OCI-LY1 (cell line): Measurements from ENCODE around the gene HUNK.

Source experiments
- H2AFZ ChIP-seq: fragments of 200-600 bp; sonication (generic), shearing (Covaris generic); 2 replicates; pipeline ENCODE4 v1.6.0; 2014; ENCODE audit warnings: antibody characterized with exemption, mild to moderate bottlenecking, low read length
- H3F3A ChIP-seq: fragments of 200-600 bp; sonication (generic), shearing (Covaris generic); 2 replicates; pipeline ENCODE4 v1.6.0; 2014; ENCODE audit warnings: mild to moderate bottlenecking, antibody characterized with exemption, low read length, moderate library complexity; ENCODE audit not compliant: insufficient read depth
- H3K27ac ChIP-seq: fragments of 200-600 bp; sonication (generic); 2 replicates; pipeline ENCODE4 v1.5.1; 2014; ENCODE audit warnings: low read length, mixed run types, mild to moderate bottlenecking, low read depth; ENCODE audit not compliant: poor library complexity, severe bottlenecking
- H3K27me3 ChIP-seq: fragments of 200-600 bp; sonication (generic); 2 replicates; pipeline ENCODE4 v1.6.0; 2014; ENCODE audit warnings: antibody characterized with exemption, mild to moderate bottlenecking, low read length, moderate library complexity; ENCODE audit not compliant: insufficient read depth
- H3K36me3 ChIP-seq: fragments of 200-600 bp; sonication (generic); 2 replicates; pipeline ENCODE4 v1.6.1; 2014; ENCODE audit warnings: mild to moderate bottlenecking, antibody characterized with exemption, low read length, moderate library complexity, mixed read lengths; ENCODE audit not compliant: insufficient read depth
- H3K4me1 ChIP-seq: fragments of 200-600 bp; sonication (generic); 2 replicates; pipeline ENCODE4 v1.5.1; 2014; ENCODE audit warnings: mild to moderate bottlenecking, low read length, moderate library complexity; ENCODE audit not compliant: insufficient read depth, severe bottlenecking
- H3K4me2 ChIP-seq: fragments of 200-600 bp; sonication (generic), shearing (Covaris generic); 2 replicates; pipeline ENCODE4 v1.6.1; 2014; ENCODE audit warnings: low read length
- H3K4me3 ChIP-seq: fragments of 200-600 bp; sonication (generic); 2 replicates; pipeline ENCODE4 v1.5.1; 2014; ENCODE audit warnings: low read length, low read depth, mild to moderate bottlenecking, mixed read lengths; ENCODE audit not compliant: poor library complexity, severe bottlenecking
- H3K79me2 ChIP-seq: fragments of 200-600 bp; shearing (Covaris generic); 2 replicates; pipeline ENCODE4 v1.6.1; 2016; ENCODE audit warnings: mixed run types, low read length, mixed read lengths; ENCODE audit not compliant: insufficient read depth
- H3K9ac ChIP-seq: fragments of 200-600 bp; sonication (generic), shearing (Covaris generic); 2 replicates; pipeline ENCODE4 v1.6.1; 2014; ENCODE audit warnings: mild to moderate bottlenecking, low read length, mixed read lengths
- H3K9me2 ChIP-seq: fragments of 200-600 bp; sonication (generic), shearing (Covaris generic); 2 replicates; pipeline ENCODE4 v1.6.1; 2014; ENCODE audit warnings: low read depth, mild to moderate bottlenecking, low read length, mixed read lengths
- H3K9me3 ChIP-seq: fragments of 200-600 bp; shearing (Covaris generic); 2 replicates; pipeline ENCODE4 v1.6.1; 2014; ENCODE audit warnings: low read length, mixed read lengths
- H4K20me1 ChIP-seq: fragments of 200-600 bp; sonication (generic), shearing (Covaris generic); 2 replicates; pipeline ENCODE4 v1.6.0; 2016; ENCODE audit warnings: mild to moderate bottlenecking, low read length; ENCODE audit not compliant: insufficient read depth
- EZH2 ChIP-seq: fragments of 200-600 bp; sonication (generic), shearing (Covaris generic); IDR thresholded peaks from 2 replicates; pipeline ENCODE4 v1.8.0; 2017; ENCODE audit warnings: borderline replicate concordance, mixed run types, mild to moderate bottlenecking, antibody characterized with exemption, low read length, moderate library complexity, mixed read lengths
- TF ChIP-seq, protein P1 (sequence below): fragments of 200-600 bp; sonication (generic), shearing (Covaris generic); IDR thresholded peaks from 2 replicates; pipeline ENCODE4 v1.5.1; 2017; ENCODE audit warnings: mild to moderate bottlenecking, antibody characterized with exemption, low read length, moderate library complexity, mixed read lengths

Gene HUNK

DNA sequence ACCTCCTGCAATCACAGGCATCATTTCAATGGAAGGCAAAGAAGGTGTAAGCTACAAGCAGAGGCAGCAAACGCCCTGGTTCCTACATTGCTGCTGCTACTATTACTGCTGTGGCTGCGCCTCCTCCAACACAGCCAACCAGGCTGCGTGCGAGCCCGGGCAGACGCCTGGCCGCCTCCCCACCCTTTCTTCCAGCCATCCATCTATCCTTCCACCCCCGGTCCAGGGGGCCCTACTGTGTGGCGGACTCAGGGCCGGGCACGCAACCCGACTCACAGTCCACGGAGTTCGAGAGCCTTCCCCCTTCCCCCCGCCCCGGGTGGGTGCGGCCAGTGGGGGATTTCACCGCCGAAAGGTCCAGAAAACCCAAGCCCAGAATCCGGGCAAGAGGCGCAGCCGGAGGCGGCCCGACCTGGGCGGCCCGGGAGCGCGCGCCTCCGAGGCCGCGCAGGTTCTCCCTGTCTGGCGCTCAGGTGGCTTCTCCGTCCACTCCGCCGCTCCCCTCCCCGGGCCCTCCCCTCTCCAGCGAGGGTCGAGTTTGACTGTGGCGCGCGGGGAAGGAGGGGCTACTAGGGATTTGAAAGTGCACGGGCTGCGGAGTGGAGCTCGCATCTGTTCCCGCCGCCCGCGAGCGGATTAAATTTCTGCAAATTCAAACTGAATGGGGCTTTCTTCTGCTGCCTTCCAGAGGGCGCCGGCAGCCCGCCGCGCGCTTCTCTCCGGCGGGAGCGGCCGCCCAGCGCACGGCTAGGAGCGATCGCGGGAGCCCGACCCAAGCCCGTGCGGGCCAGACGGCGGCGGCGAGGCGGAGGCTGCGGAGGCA, at the start of gene HUNK:
TSS of gene HUNK (plus strand) at position 569 of the 823 bp plus-strand sequence. CDS start 655 bp downstream, outside the sequence.
- no peaks in the 10 kb centered on the region for H3K36me3 ChIP-seq
- H3K9me2 ChIP-seq = no peaks in the 10 kb centered on the region
- no peak for TF ChIP-seq EZH2
- H4K20me1 ChIP-seq = no peaks in the 10 kb centered on the region
- no peak within 1 kb of the TSS for H3K27ac ChIP-seq
- peaks cover 4% of the 10 kb centered on the region; the same call in 1 of the 2 replicates for H3K27me3 ChIP-seq
- no peak within 1 kb of the TSS for H2AFZ ChIP-seq
- no peaks in the 10 kb centered on the region for H3F3A ChIP-seq
- H3K4me3 ChIP-seq = peak within 1 kb of the TSS; percentile 36
- H3K9me3 ChIP-seq = no peaks in the 10 kb centered on the region
- H3K4me2 ChIP-seq = peak within 1 kb of the TSS; percentile 43
- no peaks in the 10 kb centered on the region for H3K4me1 ChIP-seq
- H3K9ac ChIP-seq = no peak within 1 kb of the TSS
- H3K79me2 ChIP-seq = no peaks in the 10 kb centered on the region

DNA sequence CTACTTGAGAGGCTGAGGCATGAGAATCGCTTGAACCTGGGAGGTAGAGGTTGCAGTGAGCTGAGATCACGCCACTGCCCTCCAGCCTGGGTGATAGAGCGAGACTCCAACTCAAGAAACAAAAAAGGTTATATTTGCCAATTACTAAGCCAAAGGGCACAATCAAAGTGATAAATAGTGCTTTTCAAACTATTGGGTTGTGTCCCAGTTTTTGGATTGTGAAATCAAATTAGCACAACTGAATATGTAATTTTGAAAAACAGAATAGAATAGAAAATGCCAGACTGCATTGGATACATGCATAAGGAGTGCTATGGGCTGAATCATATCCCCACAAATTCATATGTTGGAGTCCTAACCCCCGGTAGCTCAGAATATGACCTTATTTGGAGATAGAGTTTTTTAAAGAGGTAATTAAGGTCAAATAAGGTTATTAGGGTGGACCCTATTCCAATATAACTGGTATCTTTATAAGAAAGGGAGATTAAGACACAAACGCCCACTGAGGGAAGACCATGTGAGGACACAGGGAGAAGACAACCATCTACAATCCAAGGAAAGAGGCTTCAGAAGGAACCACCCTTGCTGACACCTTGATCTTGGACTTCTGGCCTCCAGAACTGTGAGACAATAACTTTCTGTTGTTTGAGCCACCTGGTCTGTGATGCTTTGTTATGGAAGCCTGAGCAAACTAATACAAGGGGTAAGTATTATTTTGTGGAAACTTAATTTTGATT, 42.9 kb upstream of the HUNK start:
- H2AFZ ChIP-seq = no peak overlapping the region
- no peaks in the 10 kb centered on the region for H3K4me1 ChIP-seq
- H3K9ac ChIP-seq = no peak overlapping the region
- H3K27ac ChIP-seq = no peak overlapping the region
- no peaks in the 10 kb centered on the region for H3K79me2 ChIP-seq
- H3K4me2 ChIP-seq = no peak overlapping the region
- H3F3A ChIP-seq = no peaks in the 10 kb centered on the region
- H3K4me3 ChIP-seq = no peak overlapping the region
- H4K20me1 ChIP-seq = no peaks in the 10 kb centered on the region
- no peaks in the 10 kb centered on the region for H3K36me3 ChIP-seq
- no peaks in the 10 kb centered on the region for H3K9me2 ChIP-seq
- TF ChIP-seq EZH2 = no peak
- TF ChIP-seq, protein P1, sequence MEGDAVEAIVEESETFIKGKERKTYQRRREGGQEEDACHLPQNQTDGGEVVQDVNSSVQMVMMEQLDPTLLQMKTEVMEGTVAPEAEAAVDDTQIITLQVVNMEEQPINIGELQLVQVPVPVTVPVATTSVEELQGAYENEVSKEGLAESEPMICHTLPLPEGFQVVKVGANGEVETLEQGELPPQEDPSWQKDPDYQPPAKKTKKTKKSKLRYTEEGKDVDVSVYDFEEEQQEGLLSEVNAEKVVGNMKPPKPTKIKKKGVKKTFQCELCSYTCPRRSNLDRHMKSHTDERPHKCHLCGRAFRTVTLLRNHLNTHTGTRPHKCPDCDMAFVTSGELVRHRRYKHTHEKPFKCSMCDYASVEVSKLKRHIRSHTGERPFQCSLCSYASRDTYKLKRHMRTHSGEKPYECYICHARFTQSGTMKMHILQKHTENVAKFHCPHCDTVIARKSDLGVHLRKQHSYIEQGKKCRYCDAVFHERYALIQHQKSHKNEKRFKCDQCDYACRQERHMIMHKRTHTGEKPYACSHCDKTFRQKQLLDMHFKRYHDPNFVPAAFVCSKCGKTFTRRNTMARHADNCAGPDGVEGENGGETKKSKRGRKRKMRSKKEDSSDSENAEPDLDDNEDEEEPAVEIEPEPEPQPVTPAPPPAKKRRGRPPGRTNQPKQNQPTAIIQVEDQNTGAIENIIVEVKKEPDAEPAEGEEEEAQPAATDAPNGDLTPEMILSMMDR = no peak
- no peaks in the 10 kb centered on the region for H3K27me3 ChIP-seq
- H3K9me3 ChIP-seq = no peaks in the 10 kb centered on the region

DNA sequence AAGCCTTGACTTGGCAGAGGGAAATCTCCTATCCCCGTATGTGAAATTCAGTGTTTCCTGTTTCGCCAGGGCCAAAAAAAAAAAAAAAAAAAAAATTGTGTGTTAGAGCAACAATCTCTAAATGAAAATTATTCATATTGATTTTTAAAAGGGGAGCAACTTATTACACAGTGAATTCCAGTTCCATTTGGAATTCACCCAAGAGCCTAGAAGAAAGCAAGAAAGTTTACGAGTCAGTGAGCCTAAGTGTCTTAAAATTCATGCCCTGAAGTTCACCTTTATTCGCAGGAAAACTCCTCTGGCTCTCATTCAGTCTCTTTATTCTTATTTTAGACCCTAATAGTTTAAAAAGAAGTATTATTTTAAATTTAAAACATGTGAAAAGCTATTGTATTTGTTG, 42.1 kb upstream of the HUNK start:
- Histone ChIP-seq H3K9me3 (no peaks in the 10 kb centered on the region), H3K4me3 (no peak overlapping the region), H3K27me3 (no peaks in the 10 kb centered on the region), H3F3A (no peaks in the 10 kb centered on the region), H3K79me2 (no peaks in the 10 kb centered on the region), H3K9ac (no peak overlapping the region), H3K27ac (no peak overlapping the region), H3K4me1 (no peaks in the 10 kb centered on the region), H4K20me1 (no peaks in the 10 kb centered on the region), H3K36me3 (no peaks in the 10 kb centered on the region), H3K9me2 (no peaks in the 10 kb centered on the region), H2AFZ (no peak overlapping the region), H3K4me2 (no peak overlapping the region)
- no peak for TF ChIP-seq EZH2
- TF ChIP-seq, protein P1 = no peak
